Stimulated activated CD4-positive, alpha-beta T cell treated with anti-CD3 and anti-CD28 coated beads, Interleukin-4, amount 100 ng/mL, for 1 hour (primary cell): ENCODE measurements around the gene SP2.

Source experiments
- DNase-seq: peaks from one replicate; pipeline ENCODE4 v3.0.0-alpha.2; 2020

The SP2 gene

GRCh38 chr17:47871048-47871447 lies 25.0 kb upstream of the SP2 start:
- DNase-seq, result no peak

DNA sequence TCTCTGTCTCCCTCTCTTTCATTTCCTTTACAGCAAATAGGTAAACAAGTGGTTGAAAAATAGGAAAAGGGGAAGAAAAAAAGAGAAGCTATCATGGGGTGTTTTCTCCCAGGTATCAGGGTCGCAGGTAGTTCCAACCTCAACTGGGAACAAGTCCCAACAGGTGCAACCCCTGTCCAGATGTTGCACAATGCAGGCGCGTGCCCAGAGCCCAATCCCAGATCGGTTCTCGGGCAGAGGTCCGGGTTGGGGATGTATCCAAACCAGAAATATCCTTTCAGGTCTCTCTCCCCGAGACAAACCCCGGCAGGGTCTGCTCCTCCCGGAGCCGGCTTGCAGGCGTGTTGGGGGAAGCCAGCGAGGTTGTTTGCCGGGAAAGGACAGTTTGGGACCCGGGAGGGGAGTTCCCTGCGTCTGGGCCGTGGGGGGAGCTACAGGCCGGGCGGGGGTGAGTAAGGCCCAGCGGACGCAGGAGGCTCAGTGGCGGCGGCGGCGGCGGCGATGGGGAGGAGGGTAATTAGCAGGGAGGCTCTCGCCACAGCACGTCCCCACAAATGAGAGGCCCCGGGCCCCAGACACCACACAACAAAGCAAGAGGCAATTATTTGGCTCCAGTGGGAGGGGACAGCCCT lies 23.9 kb upstream of the SP2 start:
- DNase-seq, result no peak

GRCh38 chr17:47872651-47873161 lies 23.3 kb upstream of the SP2 start:
- DNase-seq, result no peak

GRCh38 chr17:47873200-47874090 lies 22.6 kb upstream of the SP2 start:
- no peak for DNase-seq

DNA sequence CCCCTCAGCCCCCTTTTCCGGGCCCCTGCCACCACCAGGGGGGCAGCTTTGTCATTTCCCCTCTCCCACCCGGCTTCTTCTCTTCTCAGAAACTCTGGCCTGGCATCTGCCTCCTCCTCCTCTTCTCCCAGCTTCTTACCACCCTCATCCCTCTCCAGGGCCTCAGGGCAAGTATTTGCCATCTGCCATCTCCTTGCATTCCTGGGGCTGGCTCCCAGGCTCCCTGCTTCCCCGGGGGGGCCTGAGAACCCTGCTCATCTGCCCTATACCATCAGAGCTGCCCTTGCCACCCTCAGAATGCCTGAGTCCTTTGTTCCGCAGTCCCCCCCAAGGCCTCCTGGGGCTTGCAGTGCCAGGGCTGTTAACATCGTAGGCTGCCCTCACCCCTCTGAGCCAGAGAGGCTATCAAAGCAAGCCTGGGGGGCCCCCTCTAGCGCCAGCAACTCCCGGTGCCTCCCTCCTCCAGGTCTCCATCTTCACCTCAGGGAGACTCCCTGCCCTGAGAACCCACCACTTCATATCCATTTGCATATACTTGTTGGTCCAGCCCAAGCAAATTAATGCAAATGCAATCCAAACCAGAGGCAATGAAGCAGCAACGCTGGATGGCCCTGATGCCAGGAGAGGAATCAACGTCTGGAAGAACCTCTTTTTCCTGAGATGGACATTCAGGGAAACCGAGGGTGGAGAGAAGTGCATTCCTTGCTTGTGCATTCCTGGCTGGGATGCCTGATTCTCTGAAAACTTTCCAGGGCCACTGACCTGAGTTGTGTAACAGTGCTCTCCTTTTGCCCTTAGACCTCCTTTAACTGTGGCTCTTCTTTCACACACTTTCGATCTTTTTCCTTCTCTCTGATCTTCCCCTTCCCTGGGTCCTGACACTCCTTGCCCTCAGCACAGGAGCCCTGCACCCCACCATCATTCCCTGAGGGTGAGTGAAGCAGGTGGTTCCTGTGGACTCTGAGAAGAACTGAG lies 20.7 kb upstream of the SP2 start:
- no peak for DNase-seq

- no peak for DNase-seq
Observed at GRCh38 chr17:47877368-47878034, 18.5 kb upstream of the SP2 start.

DNA sequence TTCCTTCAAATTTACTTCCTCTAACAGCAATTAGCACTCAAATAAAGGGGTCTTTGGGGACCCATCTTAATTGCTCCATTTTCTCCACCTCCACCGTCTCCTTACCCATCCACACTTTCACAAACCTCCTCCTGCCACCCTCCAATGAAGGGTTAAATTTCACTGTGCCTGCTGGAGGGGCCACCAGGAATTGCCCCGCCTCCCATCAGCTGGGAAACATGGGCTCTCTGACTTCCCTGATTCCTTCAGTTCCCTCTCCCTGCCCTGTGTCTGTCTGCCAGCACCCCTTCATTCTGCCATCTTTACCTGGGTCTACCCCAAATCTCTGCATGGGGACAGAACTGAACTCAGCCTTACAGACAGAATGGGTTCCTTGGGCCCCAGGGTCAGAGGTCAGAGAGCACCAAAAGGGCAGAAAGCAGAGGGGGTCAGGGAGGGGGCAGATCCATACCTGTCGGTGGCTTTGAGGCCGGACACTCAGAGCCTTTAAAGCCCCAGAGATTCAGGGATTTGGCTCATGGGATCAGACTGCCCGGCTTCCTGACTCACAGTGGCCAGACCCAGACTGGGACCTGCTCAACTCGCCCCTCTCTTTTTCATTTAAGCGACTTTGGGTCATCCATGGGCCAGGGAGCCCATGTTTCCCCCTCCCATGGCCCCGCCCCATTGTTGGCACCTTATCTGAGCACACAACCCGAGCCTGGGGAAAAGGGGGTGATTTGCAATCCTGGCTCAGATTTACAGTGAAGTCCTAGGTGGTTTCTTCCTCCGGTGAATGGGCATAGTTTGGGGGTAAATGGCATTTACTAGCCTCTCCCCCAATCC lies 17.6 kb upstream of the SP2 start:
- DNase-seq, result no peak

DNA sequence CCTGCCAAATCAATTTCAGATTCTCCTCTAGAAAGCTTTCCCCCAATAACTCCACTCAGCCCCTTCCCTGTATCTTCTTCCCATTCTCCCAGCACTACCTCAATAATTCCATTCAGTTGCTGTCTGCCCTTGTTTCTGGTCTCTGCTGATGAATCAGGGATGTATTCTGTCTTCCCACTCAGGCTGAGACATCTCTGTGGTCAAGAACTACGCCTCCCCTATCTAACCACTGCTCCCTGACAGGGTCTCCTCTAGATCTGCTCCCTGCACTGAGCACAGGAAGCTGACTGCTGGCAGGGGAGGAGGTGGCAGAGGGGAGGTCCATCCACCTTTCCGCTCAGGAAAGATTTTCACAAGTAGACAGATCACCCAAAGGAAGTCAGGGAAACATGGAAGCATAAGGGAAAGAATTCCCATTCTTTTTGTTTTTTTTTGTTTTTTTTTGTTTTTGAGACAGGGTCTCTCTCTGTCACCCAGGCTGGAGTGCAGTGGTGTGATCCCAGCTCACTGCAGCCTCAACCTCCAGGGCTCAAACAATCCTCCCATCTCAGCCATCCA lies 16.9 kb upstream of the SP2 start:
- DNase-seq, result no peak

DNA sequence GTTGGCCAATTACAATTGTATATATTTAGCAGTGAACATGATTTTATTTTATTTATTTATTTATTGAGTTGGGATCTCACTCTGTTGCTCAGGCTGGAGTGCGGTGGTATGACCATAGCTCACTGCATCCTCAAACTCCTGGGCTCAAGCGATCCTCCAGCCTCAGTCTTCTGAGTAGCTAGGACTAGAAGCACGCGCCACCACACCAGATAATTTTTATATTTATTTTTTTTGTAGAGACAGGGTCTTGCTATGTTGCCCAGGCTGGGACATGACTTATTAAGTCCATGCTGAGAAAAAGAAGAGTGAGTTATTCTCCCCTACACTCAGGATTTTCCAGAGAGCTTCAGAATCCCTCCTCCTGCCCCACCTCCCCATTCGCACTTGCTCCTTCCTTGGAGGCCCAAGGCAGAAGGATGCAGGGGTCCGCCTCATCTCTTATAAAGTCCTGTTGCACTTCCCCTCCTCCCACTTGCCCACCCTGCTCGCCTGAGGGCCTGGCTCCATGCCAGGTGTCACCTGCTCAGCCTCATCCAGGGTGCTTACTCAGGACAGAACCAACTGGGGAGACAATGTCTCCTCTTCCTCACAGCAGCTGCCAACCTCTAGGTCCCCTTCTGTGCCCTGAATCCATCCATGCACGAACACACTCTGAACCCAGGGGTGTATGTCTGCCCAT lies 16.1 kb upstream of the SP2 start:
- no peak for DNase-seq

DNA sequence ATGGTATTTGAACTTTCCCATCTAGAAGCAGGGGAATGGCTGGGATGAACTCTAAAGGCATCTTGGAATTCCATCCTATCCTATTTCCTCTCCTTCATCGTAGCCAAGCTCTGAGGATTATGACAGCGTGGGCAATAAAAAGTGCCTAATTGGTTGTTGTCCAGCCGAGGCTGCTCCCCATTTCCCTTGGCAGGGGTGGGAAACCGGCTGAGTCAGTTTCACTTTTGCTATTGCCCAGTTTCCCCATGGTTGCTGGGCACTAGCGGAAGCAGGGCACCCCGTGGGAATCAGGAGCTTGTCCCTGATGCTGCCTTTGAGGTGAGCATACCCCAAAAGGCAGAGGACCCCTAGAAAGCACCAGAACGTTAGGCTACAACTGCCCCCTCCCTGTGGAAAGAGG lies 13.8 kb upstream of the SP2 start:
- DNase-seq, result no peak

GRCh38 chr17:47882695-47883588 lies 13.1 kb upstream of the SP2 start:
- DNase-seq, result no peak

- DNase-seq, result no peak
Observed at GRCh38 chr17:47883589-47884426, 12.2 kb upstream of the SP2 start.

- no peak for DNase-seq
Observed at GRCh38 chr17:47884427-47884740, 11.7 kb upstream of the SP2 start.

- DNase-seq, result no peak
Observed at GRCh38 chr17:47884905-47885730, 10.9 kb upstream of the SP2 start.

GRCh38 chr17:47888293-47888692 lies 7.7 kb upstream of the SP2 start:
- DNase-seq, result no peak

GRCh38 chr17:47889734-47890529 lies 6.1 kb upstream of the SP2 start:
- peak; percentile 95 for DNase-seq

DNA sequence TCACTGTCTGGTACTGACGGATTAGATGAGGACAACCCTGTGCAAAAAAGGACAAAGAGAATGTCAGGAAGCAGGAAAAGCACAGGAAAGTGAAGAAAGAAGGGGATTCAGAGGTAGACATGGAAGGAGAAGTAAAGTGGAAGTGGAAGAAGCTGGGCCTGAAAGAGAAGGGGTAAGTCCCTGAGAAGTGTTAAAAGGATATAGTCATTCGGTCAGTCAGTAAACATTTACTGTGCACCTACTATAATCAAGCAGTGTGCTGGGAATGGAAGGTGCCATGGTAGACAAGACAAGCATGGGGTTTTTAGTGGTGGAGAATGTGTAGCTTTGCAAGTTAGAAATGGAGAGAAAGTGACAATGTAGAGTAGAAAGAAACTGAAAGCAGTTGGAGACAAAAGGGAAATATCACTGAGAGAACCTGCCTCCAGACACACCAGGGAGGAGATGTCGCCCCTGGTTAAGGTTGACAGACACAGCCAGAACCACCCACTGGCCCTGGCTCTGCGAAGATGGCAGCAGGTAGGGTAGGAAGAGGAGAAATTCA lies 4.4 kb upstream of the SP2 start:
- no peak for DNase-seq
